ENCODE measurements around the gene TADA2A. TPM values are rescaled to one million over a fixed set of nuclear protein-coding genes. Genes with fewer than 3 reads are reported as not detected.

Gene TADA2A, protein sequence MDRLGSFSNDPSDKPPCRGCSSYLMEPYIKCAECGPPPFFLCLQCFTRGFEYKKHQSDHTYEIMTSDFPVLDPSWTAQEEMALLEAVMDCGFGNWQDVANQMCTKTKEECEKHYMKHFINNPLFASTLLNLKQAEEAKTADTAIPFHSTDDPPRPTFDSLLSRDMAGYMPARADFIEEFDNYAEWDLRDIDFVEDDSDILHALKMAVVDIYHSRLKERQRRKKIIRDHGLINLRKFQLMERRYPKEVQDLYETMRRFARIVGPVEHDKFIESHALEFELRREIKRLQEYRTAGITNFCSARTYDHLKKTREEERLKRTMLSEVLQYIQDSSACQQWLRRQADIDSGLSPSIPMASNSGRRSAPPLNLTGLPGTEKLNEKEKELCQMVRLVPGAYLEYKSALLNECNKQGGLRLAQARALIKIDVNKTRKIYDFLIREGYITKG
- 10 to 100 TPM; 19.3 to 33.2 (median 22.1) TPM for total RNA-seq

DNA sequence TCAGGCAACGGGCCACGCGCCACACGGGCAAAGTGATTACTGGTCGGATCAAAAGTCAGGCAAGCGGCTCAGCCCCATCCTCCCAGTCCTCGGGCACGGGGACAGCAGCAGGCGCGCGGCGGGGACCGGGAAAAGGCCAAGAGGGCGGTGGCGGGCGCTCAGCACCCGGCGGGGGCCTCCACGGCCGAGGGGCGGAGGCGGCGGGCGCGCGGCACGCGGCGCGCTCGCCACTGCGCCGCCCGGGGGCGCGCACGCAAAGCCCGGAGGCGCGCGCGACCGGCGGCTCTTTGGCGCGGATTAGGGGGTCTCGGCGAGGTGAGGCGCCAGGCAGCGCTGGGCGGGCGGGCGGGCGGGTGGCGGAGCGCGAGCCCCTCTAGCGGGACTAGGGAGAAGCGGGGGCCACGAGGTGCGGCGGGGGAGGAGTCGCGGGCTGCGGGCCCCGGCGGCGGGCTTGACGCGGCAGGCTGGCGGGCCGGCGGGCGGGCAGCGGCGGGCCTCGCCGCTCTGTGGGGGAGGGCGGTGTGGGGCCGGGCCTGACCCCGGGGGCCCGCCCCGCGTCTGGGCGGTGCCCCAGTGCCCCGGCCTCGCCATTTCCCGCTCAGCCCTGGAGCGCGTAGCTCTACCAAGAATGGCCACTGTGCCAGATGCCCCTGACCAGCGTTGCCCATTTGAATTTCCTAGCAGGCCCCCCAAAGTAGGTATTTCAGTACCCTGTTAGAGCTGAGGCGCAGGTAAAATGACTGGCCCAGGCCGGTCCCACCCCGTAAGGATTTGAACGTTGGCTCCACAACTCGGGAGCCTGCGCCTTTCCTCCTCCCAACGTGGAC lies at the start of gene TADA2A, which contains the start of gene ACACA:
Gene TADA2A (plus strand): TSS at position 252 of the 827 bp plus-strand sequence. CDS start 4,480 bp downstream, outside the sequence.
Gene ACACA (minus strand): TSS at position 202 of the 827 bp plus-strand sequence. CDS start 537 bp downstream, outside the sequence.
- intact Hi-C loops (cut with DNase I) = loop anchor here (5.0 kb wide), 1 partner anchor 80 kb away; the partner anchor contains the start of gene DUSP14
- H3K9me3 ChIP-seq = no peaks in the 10 kb centered on the region
- WGBS, 2 donors = 0 to 1% methylated on average over 7 to 15 of the region's 98 CpGs
- H3K4me3 ChIP-seq (replicated peaks in 1 of 3) = peak within 1 kb of the TSS; percentile 61 to 73 (median 64)
- H3K27me3 ChIP-seq = no peaks in the 10 kb centered on the region
- peaks cover 3 to 8% of the 10 kb centered on the region in 2 donors for H3K36me3 ChIP-seq
- TF ChIP-seq, protein P1, sequence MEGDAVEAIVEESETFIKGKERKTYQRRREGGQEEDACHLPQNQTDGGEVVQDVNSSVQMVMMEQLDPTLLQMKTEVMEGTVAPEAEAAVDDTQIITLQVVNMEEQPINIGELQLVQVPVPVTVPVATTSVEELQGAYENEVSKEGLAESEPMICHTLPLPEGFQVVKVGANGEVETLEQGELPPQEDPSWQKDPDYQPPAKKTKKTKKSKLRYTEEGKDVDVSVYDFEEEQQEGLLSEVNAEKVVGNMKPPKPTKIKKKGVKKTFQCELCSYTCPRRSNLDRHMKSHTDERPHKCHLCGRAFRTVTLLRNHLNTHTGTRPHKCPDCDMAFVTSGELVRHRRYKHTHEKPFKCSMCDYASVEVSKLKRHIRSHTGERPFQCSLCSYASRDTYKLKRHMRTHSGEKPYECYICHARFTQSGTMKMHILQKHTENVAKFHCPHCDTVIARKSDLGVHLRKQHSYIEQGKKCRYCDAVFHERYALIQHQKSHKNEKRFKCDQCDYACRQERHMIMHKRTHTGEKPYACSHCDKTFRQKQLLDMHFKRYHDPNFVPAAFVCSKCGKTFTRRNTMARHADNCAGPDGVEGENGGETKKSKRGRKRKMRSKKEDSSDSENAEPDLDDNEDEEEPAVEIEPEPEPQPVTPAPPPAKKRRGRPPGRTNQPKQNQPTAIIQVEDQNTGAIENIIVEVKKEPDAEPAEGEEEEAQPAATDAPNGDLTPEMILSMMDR (IDR thresholded peaks at IDR 0.05) = peak in 1 of 6 experiments; percentile 25
- peak; percentile 14 to 63 for TF ChIP-seq POLR2A (IDR thresholded peaks at IDR 0.05)
- peak; percentile 80 to 82 for DNase-seq
- peaks cover 13 to 22% of the 10 kb centered on the region in 2 donors for H3K4me1 ChIP-seq
- H3K27ac ChIP-seq = peak within 1 kb of the TSS; percentile 81 to 91 (median 87)

DNA sequence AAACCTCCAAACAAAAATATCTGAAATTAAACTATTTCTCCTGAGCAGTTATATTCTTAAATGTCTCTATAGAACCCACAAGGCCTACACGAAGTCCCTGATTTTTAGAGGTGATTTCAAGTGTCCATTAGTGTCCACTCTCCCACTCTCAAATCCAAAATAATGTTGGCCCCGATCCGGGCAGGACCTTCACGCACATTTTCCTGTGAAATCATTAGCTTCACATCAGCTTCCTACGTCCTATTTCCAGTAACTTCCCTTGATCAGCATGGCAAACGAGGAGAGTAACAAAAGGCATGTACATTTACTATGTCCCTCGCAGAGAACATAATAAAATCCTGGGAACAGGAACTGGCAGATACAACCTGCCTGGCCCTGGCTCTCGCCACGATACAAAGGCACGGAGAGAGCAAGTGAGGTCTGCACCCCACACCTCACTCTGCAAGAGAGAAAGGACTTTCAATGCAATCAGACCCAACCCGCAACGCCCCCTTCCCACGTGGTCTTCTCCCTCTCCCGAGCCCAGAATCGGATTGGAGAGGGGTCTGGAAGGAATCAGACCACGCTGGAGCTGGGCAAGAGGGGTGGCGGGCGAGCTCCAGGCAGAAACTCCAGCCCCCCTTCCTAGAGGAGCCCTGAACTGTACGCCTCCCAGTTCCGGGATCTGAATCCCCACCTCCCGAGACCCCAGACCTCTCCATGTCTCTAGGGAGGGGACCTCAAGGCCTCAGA lies 48.4 kb upstream of the TADA2A start:
- Histone ChIP-seq H3K4me3 (replicated peaks in 1 of 3) (peak overlapping the region; percentile 36 to 72 (median 55)), H3K36me3 (no peaks in the 10 kb centered on the region), H3K27me3 (no peaks in the 10 kb centered on the region), H3K27ac (peak overlapping the region in 2 of 3 donors; percentile 62 to 80), H3K9me3 (no peaks in the 10 kb centered on the region), H3K4me1 (peaks cover 19 to 32% of the 10 kb centered on the region in 2 donors)
- WGBS, 2 donors = 7% methylated on average over 15 to 20 of the region's 21 CpGs
- intact Hi-C loops (cut with DNase I) = no loop called here
- TF ChIP-seq, protein P1 (IDR thresholded peaks at IDR 0.05) = no peak
- no peak for TF ChIP-seq POLR2A (IDR thresholded peaks at IDR 0.05)
- DNase-seq = peak; percentile 61 to 69

DNA sequence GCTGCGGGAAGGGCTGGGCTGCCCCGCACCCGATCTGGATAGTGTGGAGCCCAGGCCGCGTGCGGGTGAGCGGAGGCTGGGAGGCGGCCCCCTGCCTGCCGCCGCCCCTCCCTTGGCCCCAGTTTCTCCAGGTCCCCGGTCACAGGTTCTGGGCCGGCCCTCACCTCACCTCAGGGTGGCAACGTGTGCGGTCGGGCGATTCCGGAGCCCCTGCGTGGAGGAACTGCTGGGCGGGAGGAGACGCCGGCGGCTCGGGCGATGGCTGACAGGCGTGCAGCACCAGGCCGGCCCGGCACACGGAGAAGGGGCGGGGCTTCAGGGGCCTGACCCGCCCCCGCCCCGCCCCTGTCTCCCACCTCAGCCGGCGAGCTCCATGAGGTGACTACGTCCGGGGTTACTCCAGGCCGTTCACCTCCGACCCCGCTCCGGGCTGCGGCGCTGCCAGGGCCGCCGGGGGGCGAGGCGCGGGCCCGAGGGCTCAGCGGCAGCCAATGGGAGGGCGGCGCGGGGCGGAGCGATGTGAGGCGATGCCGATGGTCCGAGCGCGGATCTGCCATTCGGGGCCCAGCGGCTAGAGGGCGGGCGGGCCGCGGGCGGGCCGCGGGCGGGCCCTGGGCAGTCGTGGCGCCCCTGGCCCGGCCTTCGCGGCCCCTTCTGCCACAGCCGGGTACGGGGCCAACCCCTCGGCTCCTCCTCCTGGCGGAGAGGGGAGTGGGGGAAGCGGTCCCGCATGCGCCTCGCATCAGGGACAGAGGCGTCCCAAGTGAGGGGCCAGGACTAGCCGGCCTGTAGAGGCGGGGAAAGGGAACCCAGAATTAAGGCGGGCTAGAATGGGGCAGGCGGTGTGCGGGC lies 47.6 kb upstream of the TADA2A start:
- Histone ChIP-seq H3K27me3 (no peaks in the 10 kb centered on the region), H3K36me3 (no peaks in the 10 kb centered on the region), H3K4me1 (peaks cover 19 to 32% of the 10 kb centered on the region in 2 donors), H3K27ac (peak overlapping the region; percentile 62 to 80 (median 79)), H3K4me3 (replicated peaks in 1 of 3) (peak overlapping the region; percentile 40 to 72 (median 55)), H3K9me3 (no peaks in the 10 kb centered on the region)
- WGBS, 2 donors = 0 to 4% methylated on average over 4 to 9 of the region's 88 CpGs
- DNase-seq = peak; percentile 96 to 97
- peak; percentile 50 to 74 for TF ChIP-seq POLR2A (IDR thresholded peaks at IDR 0.05)
- TF ChIP-seq, protein P1 (IDR thresholded peaks at IDR 0.05) = peak in 4 of 6 experiments; percentile 9 to 57 (median 50)
- intact Hi-C loops (cut with DNase I) = no loop called here

DNA sequence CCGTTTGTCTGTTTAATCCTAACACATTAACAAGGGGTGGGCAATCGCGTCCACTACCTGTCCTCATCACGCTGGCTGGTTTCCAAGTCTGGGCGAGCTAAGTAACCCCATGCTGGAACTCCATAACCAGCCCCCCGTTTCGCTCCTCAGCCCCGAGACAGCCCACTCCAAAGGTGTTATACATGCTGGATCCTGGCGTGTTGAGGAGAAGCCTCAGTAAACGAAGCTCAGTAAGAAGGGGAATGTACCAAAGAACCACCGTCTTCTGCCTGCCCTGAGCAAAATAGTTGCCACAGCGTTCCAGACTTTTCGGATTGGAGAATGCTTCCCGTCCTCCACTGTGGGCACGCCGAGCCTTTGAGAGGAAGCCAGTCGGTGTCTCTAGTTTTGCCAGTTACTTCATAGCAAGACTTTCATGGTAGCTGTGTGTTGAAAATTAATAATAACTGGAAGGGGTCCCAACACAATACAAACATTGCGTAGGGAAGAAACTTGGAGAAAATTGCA lies 47.0 kb upstream of the TADA2A start:
- Histone ChIP-seq H3K9me3 (no peaks in the 10 kb centered on the region), H3K4me1 (peaks cover 19 to 32% of the 10 kb centered on the region in 2 donors), H3K27me3 (no peaks in the 10 kb centered on the region), H3K36me3 (no peaks in the 10 kb centered on the region), H3K27ac (peak overlapping the region; percentile 62 to 80 (median 79)), H3K4me3 (replicated peaks in 1 of 3) (peak overlapping the region in 2 of 3 donors; percentile 40 to 55)
- intact Hi-C loops (cut with DNase I) = no loop called here
- TF ChIP-seq, protein P1 (IDR thresholded peaks at IDR 0.05) = peak in 1 of 6 experiments; percentile 15
- TF ChIP-seq POLR2A (IDR thresholded peaks at IDR 0.05) = no peak
- DNase-seq = no peak
- whole genome bisulfite sequencing, 2 donors = 6 to 10% methylated on average over 17 to 18 of the region's 18 CpGs

All from thyroid gland (tissue), 4 donors.